Activated CD4-positive, alpha-beta T cell treated with anti-CD3 and anti-CD28 coated beads, Interleukin-2, amount 50 U/mL, for 16 hours (primary cell): ENCODE data around the gene TOLLIP.
"Not testable (repeated sequence)": the region's sequence is repeated elsewhere in the genome, so short reads cannot be mapped to it uniquely, and the experiment has no call there.

Source experiments
- DNase-seq: peaks from one replicate; pipeline ENCODE4 v3.0.0-alpha.2; 2020

TOLLIP gene

DNA sequence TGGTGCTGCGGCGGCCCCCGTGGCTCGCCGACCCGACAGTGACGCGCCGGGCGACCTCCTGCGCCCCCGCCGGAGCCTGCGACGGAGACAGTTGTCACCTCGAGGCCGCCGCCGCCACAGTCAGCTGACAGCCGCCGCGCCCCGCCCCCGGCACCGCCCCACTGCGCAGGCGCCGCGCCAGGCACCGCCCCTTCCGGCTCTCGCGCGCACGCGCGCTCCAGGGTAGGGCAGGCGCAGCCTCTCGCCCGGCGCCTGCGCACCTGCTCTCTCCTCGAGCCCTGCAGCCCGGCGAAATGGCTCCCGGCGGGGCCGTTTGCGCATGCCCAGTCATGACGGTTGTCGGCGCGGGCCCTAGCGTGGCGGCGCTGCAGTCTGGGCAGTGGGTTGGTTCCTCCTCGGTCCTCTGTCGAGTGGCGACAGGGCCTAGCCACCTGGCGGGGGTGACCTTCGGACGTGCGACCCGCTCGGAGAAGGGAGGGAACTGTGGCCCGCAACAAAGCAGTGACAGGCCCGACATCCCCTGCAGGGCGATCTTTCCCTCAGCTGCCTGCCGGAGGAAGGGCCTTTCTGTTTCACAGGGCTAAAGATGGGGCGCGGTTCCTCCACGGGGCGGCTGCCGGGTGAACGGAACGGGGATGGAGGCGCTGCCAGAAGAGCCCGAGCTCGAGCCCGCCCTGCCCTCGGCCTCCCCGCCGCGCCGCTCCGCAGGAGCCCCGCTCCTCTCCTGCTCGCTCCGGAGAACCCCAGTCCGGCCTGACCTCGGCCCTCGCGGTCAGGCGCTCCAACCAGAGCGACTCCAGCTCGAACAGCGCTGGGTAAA is at the start of gene TOLLIP:
TSS of gene TOLLIP (minus strand) at position 135 of the 820 bp plus-strand sequence. CDS start at position 1, 134 bp downstream.
- DNase-seq = peak; percentile 97

DNA sequence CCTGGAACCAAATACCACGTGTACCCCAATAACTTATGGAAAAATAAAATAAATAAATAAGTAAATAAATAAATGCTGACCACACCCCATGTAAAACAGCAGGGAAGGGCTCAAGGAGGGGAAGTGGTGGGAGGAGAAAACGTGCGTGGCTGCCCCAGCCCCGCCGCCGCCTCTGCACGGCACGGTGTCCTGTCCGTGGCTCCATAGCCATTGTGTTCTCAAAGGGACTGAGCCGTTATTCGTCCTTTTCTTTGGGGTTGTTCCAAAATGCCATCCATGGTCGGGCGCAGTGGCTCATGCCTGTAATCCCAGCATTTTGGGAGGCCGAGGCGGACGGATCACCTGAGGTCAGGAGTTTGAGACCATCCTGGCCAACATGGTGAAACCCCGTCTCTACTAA is 49.5 kb upstream of the TOLLIP start:
- DNase-seq = not testable (repeated sequence)

DNA sequence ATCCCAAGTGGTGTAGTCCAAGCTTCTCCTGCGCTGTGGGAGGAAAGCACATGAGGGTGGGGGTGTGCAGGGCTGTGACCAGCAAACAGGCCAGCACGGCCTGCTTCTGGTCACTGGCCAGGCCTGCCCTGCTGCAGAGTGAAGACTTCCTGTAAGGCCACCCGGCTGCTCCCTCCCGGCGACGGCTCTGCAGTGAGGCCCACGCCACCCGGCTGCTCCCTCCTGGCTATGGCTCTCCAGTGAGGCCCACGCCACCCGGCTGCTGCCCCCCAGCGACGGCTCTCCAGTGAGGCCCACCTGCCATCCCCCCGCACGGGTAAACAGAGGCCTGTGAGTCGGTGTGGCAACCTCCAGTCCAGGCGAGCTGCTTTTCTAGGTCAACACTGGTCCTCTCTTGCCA is 48.9 kb upstream of the TOLLIP start:
- no peak for DNase-seq

DNA sequence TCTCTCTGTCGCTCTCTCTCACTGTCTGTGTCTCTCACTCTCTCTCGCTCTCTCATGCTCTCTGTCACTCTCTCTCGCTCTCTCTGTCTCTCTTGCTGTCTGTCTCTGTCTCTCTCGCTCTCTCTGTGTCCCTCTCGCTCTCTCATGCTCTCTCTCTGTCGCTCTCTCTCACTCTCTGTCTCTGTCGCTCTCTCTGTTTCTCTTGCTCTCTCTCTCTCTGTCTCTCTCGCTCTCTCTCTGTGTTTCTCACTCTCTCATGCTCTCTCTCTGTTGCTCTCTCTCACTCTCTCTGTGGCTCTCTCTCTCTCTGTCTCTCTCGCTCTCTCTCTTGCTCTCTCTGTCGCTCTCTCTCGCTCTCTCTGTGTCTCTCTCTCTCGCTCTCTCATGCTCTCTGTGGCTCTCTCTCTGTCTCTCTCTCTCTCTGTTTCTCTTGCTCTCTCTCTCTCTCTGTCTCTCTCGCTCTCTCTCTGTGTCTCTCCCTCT is 47.1 kb upstream of the TOLLIP start:
- no peak for DNase-seq

DNA sequence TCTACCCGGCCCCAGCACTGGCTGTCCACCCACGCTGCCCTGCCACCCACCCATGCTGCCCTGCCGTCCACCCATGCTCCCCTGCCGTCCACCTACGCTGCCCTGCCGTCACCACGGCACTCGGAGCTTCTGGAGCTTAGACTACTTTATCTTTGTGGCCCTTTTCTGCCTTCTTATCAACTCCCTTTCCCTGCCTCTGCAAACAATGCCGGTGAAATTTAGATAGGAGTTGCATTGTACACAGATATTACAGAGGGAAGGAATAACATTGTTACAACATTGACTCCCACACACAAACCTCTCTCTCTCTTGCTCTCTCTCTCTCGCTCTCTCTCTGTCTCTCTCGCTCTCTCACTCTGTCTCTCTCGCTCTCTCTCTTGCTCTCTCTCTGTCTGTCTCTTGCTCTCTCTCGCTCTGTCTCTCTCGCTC is 46.6 kb upstream of the TOLLIP start:
- DNase-seq = no peak

DNA sequence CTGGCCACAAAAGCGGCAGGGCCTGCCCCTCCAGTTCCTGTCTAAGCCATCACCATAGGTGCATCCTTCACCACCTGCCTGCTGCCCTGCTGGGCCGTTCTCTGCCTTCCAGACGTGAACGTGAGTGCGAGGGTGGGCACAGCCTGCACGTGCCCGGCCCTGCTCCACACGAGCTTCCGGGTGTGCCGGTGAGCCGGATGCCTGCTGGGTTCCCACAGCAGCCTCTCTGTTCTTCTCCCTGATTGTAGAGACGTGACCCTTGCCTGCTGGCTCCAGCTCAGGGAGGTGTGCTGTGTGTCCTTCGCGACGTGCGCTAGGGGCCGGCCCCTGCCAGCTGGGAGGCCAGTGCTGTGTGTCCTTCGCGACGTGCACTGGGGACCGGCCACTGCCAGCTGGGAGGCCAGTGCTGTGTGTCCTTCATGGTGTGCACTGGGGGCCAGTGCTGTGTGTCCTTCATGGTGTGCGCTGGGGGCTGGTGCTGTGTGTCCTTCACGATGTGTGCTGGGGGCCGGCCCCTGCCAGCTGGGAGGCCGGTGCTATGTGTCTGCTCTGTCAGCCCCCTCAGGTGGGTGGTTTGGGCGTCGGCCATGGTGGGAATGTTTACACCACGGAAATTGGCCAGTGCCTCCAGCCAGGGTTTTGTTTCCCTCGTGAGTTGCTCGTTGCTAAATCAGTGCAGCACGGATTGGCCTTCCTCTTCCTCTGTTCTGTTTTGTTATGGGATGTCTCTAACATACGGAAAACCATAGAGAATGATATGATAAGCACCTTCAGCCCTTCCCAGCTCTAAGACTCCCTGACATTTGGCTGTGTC is 44.9 kb upstream of the TOLLIP start:
- DNase-seq = no peak

DNA sequence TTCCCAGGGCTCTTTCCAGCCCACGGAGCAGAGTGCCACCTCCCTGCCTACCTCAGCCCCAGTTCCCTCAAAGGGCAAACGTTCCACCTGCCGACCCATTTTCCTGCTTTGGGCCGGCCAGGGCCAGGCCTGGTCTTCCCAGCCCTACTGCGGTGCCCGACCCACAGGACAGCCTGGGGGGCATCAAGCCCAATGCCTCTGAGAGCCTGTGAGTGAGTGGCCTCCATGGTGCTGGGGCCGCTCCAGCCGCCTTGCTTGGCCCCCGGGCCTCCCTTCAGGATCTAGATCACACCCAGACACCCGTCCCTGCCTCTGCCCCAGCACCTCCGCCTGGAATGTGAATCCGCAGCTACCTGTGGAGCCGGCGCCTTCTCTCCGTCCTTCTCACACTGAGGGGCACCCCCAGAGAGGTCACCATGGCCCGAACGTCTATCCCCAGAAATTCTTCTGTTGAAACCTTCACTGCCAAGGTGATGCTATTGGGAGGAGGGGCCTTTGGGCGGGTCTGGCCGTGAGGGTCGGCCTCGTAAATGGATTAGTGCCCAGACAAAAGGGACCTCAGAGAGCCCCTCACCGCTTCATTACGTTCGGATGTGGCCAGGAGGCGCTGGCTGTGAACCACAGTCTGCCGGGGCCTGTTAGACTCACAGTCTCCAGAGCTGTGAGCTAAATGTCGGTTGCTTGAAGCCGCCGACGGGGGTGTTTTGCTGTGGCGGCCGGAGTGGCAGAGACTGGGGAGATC is 44.1 kb upstream of the TOLLIP start:
- DNase-seq = no peak

DNA sequence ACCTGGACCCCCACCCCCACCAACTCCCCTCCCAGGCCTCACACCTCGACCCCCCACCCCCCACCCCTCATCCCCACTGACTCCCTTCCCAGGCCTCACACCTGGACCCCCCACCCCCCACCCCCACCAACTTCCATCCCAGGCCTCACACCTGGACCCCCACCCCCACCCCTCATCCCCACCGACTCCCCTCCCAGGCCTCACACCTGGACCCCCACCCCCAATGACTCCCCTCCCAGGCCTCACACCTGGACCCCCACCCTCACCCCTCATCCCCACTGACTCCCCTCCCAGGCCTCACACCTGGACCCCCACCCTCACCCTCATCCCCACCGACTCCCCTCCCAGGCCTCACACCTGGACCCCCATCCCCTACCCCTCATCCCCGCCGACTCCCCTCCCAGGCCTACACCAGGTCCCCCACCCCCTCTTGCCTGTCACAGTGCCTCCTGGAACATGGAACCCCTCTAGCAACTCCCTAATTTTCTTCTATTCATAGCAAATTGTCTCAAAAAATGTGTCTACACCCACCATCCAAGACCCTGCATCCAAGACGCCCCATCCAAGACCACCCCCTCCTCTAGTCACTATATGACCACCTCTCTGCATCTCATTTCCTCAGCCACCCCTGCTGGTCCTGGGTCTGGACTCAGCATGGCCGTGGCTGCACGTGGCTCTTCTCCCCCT is 43.4 kb upstream of the TOLLIP start:
- no peak for DNase-seq

DNA sequence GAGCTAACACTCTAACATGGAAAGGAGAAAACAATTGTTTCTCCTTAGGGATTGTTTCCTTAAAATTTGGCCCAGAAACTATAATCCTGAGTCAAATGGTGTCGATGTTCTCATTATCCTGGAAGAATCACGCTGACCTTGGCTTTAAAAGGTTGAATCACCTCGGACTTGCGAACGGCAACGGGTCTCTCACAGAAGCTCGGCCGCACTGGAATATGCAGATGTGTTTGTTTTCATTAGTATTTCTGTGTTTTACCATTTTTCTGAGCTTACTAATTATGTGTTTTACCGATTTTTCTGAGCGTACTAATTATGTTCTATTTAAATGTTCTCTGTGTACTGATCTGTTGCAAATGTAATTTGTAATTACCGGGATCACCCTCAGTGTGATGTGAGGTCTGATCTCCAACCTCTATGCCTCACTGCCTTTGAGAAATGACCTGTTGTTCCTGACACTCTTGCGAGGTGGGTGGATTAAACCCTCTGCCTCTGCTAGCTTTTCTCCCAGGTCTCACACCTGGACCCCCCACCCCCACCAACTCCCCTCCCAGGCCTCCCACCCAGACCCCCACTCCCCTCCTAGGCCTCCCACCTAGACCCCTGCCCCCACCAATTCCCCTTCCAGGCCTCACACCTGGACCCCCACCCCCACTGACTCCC is 42.0 kb upstream of the TOLLIP start:
- no peak for DNase-seq

DNA sequence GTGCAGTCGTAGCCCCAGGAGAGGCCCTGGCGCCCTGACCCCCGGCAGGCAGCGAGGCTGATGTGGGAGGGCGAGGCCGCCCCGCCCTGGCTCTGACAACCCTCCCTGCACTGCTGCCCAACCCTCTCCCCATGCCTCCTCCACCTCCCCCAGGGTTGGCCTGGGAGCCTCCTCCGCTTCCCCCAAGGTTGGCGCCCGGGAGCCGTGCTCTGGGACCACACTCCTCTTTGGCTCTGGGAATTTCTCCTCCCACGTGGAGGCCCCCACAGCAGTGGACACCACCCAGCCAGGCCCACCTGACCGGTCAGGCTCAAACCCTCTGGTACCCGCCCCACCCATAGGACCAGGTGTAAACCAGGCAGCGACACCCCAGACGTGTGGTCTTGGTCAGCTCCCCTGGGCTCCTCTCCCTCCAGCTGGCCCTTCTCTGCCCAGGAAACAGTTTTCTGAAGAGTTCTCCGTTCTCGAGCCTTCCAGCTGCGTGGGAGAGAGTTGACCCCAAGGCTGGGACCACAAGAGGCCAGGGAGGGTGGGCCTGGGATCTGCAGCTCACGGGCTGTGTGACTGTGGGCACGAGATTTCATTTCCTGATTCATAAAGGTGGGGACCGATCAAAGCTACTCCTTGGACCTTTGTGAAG is 40.8 kb upstream of the TOLLIP start:
- no peak for DNase-seq

DNA sequence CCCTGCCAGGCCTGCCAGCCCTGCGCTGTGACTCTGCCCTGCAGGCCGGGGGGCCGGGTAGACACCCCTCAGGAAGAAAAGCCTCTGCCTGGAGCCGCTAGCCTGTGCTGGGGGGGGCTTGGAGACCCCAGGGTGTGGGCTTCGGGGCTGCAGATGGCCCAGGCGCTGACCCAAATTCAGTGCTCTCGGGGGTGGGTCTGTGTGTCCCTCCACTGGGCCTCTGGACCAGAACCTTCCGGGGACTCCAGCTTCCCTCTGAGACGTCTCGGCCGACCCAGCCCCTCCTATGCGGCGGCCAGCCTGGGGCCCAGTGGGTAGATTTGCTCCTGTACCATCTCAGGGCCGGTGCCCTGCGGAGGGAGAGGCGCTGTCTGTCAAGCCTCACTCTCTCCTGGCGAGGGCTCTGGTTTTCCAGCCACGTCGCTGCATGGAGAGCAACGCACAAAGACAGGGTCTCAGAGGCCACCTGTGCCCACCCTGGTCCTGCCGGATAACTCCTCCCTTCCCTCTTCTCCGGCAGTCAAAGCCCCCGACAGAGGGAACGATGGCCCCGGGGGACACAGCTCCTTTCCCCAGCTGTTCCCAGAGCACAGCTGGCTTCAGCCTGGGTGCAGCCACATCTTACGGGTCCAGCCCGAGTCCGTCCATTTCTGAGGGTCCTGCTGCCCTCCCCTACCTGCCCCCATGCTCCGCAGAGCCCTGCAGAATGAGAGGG is 40.1 kb upstream of the TOLLIP start:
- DNase-seq = no peak

DNA sequence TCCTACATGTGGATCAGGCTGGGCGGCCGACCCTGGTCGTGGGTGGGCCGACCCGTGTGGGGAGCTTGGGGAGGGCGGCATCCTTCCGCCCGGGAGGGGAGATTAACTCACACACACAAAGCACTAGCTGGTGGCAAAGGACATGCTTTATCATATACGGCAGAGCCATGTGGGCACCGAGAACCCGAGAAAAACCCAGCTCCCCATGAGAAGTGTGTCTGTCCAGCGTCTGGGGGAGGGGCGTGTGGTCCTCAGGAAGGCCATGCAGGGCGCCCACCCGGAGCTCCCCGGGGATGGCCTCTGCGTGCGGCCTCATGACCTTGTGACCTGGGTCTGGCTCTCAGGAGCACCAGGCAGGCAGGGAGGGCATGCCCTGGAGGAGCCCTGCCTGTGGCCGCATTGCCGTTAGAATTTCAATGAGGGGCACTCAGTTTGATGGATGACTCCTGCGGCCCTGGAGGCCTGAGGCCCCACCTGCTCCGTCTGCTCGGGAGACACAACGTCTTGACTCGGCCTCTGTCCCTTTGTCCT is 39.4 kb upstream of the TOLLIP start:
- DNase-seq = no peak

DNA sequence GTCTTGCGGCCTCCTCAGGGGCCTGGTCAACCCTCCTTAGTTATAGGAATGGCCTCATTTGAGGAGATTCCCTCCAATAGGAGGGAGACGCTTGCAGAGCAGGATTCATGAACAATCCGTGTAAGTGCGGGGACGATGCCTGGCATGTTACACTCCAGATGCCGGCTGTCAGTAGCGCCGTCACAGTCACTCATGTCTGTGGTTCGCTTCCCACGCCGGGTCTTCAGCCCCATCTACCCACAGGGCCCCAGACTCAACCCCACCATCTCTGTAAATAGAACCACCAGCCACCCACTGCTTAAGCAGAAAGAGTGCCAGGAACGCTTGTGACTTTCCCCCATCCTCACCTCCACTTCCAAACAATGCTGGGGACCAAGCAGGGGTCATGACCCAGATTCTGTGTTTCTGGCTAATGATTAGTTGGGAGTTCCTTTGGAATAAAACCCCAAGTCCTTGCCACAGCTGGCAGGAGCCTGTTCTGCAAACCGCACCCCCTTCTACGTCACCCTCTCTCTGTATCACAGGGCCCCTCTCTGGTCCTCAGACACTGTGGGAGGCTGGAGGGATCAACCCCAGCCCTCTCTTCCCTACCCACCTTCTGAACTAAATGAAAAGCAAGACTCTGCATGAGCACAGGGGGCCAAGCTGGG is 38.8 kb upstream of the TOLLIP start:
- no peak for DNase-seq

DNA sequence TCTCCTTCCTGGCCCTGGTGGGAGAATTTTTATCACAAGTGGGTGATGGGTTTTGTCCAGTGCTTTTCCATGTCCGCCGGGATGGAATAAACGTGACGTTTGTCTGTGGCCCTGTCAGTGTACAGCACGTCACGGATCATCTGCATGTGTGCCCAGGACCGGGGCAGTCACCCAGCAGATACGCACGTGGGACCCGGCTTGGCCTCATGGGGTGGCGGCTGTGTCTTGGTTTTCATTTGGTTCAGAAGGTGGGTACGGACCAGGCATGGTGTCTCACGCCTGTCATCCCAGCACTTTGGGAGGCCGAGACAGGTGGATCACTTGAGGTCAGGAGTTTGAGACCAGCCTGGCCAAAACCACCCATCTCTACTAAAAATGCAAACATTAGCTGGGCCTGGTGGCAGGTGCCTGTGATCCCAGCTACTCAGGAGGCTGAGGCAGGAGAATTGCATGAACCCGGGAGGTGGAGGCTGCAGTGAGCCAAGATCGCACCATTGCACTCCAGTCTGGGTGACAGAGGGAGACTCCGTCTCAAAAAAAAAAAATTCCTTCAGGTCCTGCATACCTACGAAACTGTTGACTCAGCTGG is 38.1 kb upstream of the TOLLIP start:
- not testable (repeated sequence) for DNase-seq

DNA sequence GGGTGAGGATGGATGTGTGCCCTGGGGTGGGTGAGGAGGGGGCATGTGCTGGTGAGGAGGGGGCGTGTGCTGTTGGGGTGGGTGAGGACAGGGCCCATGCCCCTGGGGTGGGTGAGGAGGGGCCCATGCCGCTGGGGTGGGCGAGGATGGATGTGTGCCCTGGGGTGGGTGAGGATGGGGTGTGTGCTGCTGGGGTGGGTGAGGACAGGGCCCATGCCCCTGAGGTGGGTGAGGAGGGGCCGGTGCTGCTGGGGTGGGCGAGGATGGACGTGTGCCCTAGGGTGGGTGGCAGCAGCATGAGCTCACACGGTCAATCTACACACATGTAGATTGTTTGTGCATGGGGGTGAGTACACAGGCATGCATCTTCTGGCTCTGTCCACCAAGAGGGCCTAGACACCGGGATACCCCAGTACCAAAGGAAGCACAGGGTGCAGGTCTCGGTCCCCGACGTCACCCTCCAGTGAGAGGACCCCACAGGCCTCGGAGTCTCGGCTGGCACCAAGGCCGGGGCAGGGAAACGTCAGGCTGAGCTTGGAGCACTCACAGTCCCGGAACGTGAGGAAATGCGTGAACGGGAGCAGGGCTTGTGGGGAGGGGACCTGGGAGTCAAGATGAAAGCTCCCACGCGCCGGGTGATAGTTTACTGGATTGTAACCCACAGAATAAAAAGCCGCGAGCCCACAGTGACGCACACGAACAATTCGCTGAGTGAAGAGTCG is 37.4 kb upstream of the TOLLIP start:
- no peak for DNase-seq

DNA sequence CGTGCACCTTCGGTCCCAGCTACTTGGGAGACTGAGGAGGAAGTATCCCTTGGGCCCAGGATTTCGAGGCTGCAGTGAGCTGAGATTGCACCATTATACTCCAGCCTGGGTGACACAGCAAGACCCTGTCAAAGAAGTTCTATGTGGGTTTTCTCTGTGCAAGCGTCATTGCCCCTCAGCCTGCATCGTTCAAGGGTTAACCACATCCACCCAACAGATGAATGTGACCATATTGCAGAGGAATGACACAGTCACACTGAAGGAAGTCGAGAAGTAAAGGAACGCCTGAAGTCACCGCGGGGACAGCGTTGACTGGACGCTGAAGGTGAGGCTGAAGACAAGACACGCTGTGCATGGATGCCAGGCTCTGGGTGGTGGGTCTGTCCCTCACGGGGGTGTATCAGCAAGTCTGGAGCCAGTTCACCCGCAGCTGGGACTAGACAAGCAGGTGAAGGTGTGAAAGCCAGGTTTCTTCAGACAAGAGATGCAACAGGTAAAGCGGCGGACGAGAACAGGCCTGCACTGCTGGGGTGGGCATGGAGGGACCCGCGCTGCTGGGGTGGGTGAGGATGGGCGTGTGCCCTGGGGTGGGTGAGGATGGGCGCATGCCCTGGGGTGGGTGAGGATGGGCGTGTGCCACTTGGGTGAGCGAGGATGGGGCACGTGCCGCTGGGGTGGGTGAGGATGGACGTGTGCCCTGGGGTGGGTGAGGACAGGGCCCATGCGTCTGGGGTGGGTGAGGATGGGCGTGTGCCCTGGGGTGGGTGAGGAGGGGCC is 36.5 kb upstream of the TOLLIP start:
- no peak for DNase-seq

DNA sequence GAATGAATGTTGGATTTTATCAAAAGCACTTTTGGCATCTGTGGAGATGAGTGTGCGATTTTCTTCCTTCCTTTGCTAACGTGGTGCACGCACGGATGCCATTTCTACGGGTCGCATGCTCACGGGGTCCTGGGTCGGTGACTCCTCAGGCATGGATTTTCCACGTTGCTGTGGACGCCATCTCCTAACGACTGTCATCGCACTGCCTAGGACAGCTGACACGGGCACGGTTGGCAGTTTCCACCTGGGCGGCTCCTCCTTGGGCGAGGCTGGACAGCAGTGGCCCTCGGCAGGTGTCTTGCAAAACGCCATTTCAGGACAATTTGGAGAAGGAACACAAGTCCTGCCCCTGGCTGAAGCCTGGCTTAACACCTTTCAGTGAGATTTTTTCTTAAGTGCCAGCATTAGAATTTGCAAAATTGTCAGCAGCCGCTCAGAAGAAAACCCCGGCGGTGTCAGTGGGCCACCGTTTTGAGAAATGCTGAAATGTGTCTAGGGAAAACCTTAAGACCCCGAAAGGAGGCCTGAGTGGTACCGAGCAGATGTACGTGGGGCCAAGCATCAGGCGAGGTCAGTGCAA is 34.7 kb upstream of the TOLLIP start:
- no peak for DNase-seq
